ENCODE data around the gene POLN.

- TF ChIP-seq CTCF (conservative IDR thresholded peaks at IDR 0.05) (no peak), EZH2 (IDR thresholded peaks at IDR 0.05; ENCODE audit: low read depth) (no peak)
Measured at GRCh38 chr4:2075987-2076907, 165.7 kb downstream of the POLN start.

Data from PC-9 (cell line).